HG02981 (cell line): ENCODE data around the gene SRGAP2C.
"Not testable (repeated sequence)": the region's sequence is repeated elsewhere in the genome, so short reads cannot be mapped to it uniquely, and the experiment has no call there.

Source experiments
- ATAC-seq: cut with Tn5 transposase; IDR thresholded peaks from one replicate; pipeline ENCODE4 v1.9.1; 2021; ENCODE audit warnings: mild to moderate bottlenecking, moderate library complexity; ENCODE audit not compliant: unreplicated experiment

The SRGAP2C gene

GRCh38 chr1:121275435-121275834, 90.7 kb downstream of the SRGAP2C start:
- ATAC-seq = not testable (repeated sequence)

GRCh38 chr1:121278202-121278601, 93.4 kb downstream of the SRGAP2C start:
- not testable (repeated sequence) for ATAC-seq

GRCh38 chr1:121278777-121279547, 94.2 kb downstream of the SRGAP2C start:
- not testable (repeated sequence) for ATAC-seq

DNA sequence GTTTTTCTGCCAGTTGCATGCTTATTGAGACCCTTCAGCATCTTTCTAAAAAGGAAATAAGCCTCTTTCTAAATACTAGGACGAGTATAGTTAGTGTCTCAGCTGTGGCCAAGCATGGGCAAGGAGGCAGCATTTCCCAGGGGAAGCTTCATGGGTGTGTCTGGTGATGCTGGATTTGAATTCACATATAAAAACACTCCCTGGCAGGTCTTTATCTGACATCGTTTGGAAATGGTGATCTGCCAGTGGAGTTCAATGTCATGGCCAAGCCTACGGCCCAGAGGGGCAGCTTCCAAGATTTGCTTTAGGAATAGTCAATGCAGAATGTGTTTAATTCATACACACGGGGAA, 94.7 kb downstream of the SRGAP2C start:
- ATAC-seq = not testable (repeated sequence)

DNA sequence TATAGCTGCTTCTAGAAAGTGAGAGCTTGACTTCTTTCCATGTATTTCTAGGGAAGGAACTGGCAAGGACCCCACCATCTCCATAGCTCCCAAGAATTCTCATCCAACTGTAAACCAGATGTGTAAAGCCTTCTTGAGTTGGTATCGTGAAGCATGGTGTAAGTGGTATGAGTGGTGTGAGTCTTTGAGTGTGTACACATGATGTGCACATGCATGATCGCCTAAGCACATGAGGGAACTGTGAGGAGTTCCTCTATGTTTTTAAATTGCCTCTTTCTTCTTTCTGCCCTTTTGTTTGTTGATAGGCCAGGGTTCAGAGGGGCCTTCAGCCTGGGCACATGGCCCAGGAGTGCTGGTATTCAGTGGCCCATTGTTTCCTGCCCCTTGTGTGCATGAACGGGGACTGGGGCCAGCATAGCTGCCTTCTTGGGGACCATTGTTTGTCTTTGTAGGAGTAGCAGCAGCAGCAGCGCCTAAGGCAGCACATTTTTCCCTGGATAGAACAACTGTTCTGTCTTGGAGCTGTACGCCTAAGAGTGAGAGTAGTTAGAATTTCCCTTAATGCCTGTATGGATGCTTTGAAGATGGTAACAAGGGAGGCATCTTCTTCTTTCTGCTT, 96.0 kb downstream of the SRGAP2C start:
- ATAC-seq = not testable (repeated sequence)

GRCh38 chr1:121281480-121281879, 96.7 kb downstream of the SRGAP2C start:
- ATAC-seq = not testable (repeated sequence)

DNA sequence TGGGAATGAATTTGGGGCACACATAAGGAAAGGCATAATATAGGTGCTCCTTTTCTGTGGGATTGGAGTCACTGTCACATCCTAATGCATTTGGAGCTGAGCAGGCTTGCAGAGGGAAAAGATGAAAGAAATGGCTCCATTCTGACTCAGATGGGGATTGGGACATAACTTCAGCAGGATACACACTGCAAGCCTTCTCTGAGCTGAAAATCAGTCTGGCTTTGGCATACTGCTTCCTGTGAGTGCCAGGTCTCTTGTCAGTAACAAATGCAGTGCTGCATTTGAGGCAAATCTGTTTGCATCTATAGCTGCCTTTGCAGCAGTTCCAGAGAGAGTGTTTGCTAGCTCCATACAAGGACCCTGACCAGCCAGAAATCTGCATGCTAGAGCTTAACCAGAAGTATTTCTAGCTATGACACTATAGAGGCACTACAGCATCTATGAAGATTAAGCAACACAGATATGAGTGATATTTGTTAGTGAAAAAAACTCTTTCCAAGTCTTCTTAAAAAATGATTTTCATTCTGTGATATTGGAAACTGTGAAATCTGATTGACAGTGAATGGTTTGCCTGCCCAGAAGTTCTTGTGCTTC, 98.9 kb downstream of the SRGAP2C start:
- ATAC-seq = not testable (repeated sequence)

GRCh38 chr1:121292590-121292989, 107.8 kb downstream of the SRGAP2C start:
- ATAC-seq = not testable (repeated sequence)

DNA sequence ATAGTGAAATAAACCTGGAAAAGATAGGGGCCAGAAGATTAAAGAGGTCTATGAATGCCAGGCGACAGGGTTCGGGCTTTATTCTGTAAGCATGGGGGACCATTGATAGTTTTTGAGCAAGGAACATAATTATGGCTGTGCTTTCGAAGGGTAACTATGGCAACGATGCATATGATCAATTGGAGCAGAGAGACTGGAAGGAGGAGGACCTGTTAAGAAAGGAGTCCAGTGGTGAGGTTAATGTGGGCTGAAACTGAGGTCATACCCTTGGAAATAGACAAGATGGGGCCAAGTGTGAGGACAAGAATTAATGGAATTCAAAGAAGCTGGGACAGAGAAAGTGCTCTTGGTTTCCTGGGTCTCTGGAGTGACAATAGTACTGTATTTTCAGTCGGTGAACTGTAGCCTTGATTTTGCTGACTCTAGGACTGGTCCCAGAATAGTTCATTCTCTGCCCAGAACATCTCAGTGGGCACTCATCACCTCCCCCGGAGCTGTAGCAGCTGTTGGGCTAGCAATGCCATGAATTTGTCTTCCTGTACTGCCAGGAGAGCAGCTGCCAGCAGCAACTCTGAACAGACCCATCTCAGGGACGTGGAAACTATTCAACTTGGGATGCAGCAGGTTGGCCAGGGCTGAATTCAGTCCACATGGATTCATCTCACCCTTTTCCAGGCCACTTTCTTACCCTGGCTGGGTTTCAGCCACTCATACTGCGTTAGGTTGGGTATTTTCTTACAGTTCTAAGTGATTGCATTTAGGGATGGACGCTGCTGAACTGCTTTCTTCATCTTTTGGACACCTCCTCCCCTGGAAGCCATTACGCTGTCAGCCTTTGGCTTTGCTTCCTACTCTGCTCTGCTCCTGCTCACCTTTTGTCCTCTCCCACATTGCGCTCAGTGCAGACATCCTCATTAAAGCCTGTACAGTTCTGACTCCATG, 108.8 kb downstream of the SRGAP2C start:
- ATAC-seq = not testable (repeated sequence)

GRCh38 chr1:121294205-121294570, 109.4 kb downstream of the SRGAP2C start:
- ATAC-seq = not testable (repeated sequence)

GRCh38 chr1:121296563-121296962, 111.8 kb downstream of the SRGAP2C start:
- ATAC-seq = not testable (repeated sequence)

DNA sequence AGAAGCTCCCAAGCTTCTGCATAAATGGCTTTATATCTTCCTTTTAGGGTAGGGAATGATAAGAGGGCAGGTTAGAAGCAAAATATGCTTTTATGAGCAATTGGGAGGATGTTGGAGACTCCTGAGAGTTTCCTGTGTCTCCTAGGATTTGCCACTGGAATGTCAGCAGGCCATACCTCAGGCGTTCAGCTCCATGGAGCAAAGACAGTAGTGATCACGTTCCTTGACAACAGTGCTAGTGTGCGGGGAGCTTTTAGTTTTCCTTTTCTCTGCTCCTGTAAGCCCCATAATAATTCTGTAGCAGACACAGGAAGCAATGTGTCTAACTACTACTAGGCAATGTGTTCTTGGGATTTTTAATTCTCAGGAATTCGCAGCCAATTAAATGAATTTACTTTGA, 113.8 kb downstream of the SRGAP2C start:
- ATAC-seq = not testable (repeated sequence)

- ATAC-seq = not testable (repeated sequence)
These were observed 114.9 kb downstream of the SRGAP2C start for GRCh38 chr1:121299514-121300149.

GRCh38 chr1:121301876-121302275, 117.1 kb downstream of the SRGAP2C start:
- ATAC-seq = not testable (repeated sequence)

DNA sequence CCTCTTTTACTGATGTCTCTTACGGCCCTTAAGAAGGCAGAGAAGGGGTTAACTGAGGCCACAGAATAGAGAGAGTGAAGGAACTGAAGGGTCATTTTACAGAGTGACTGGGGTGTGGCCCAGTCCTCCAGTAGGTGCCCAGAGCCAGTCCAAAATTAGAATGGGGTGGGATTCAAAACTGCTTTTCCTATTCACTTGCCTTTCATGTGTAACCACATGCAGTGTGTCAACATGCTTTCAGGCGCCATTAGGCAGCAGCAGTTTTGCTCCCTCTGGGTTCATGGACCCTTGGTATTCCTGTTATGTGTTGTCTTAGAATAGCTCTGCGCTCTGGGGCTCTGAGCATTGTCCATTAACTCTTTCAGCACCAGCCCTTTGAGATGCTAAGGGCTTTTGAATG, 123.0 kb downstream of the SRGAP2C start:
- not testable (repeated sequence) for ATAC-seq

DNA sequence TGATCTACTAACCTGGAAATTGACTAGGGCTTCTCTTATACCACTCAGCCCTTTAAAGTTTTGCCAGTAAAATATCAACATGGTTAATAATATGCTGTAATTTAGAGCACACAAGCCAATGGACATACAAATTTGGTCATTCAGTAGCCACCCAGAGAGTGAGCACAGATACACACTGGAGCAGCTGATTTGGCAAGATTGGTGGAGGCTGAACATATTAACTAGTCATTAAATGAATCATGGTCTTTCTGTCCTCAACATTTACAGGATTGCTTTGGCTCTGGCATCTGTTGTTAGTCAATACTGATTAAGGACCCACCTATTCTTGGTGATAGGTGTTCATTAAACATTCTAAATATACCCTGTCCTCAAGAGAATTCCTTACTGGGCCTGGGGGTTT, 130.7 kb downstream of the SRGAP2C start:
- not testable (repeated sequence) for ATAC-seq

GRCh38 chr1:121316081-121316480, 131.3 kb downstream of the SRGAP2C start:
- not testable (repeated sequence) for ATAC-seq

GRCh38 chr1:121317491-121318468, 133.0 kb downstream of the SRGAP2C start:
- not testable (repeated sequence) for ATAC-seq

- not testable (repeated sequence) for ATAC-seq
These were observed 133.9 kb downstream of the SRGAP2C start for GRCh38 chr1:121318687-121319086.
